NCI-H2227 treated with DMSO at 0.1 percent for 48 hours (cell line): ENCODE data around the gene COL12A1.

Source experiments
- DNase-seq: peaks from one replicate; lab custom pipeline; 2025; lab: John Stamatoyannopoulos, UW

Gene COL12A1

DNA sequence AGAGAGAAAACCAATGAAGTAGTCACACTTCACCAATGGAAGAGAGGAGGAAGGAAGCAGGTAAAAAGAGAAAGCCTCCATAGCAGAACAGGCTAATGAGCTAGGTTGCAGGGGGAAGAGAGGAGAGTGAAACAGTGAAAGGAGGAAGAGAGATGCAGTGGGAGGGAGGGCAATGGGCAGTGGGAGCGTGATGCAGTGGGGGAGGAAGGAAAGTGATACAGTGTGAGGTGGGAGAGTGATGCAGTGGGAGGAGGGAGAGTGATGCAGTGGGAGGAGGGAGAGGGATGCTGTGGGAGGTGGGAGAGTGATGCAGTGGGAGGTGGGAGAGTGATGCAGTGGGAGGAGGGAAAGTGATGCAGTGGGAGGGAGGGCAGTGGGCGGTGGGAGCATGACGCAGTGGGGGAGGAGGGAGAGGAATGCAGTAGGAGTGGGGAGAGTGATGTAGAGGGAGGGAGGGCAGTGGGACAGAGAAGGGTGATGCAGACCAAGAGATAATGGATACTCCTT lies 29.7 kb downstream of the COL12A1 start:
- DNase-seq: no peak

GRCh38 chr6:75171986-75172385 lies 33.9 kb downstream of the COL12A1 start:
- no peak for DNase-seq

GRCh38 chr6:75171567-75171966 lies 34.3 kb downstream of the COL12A1 start:
- DNase-seq: no peak

GRCh38 chr6:75170691-75171560 lies 34.9 kb downstream of the COL12A1 start:
- DNase-seq: no peak

- DNase-seq: no peak
Measured at GRCh38 chr6:75169689-75170586, 35.9 kb downstream of the COL12A1 start.

- DNase-seq: no peak
Measured at GRCh38 chr6:75167851-75168250, 38.0 kb downstream of the COL12A1 start.

DNA sequence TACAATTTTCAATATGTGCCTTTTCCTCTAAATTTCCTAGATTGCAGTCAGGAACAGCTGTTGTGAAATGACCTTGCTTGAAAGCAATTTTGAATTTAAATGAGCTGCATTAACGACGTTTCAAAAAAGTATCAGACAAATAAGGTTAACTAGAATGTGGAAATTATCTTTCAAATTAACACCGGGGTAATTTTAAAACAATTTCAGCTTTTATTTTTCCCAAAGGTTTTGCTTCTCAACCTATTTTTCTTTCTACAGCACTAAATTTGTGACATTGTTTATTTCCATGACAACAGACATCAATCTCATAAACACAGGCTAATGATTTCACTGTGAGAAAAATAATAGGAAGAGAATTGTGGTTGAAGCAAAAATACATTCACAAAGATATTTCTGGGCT lies 38.5 kb downstream of the COL12A1 start:
- no peak for DNase-seq

DNA sequence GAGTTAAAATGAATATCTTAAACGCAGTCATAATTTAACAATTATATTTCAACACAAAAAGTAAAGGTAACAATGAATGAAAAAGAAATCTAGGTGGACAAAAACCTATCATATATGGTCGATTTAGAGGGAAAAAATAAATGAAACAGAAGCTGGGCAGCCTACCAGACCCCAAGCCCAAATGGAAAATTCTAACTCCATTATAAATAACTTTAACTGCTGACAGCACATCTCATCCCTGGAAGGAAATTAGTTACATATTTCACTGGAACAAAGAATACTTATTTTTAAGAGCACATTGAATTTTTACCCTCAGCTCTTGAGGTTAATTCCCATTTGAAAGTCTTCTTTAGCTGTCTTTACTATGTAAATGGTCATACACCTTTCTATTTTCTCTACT lies 39.1 kb downstream of the COL12A1 start:
- no peak for DNase-seq

DNA sequence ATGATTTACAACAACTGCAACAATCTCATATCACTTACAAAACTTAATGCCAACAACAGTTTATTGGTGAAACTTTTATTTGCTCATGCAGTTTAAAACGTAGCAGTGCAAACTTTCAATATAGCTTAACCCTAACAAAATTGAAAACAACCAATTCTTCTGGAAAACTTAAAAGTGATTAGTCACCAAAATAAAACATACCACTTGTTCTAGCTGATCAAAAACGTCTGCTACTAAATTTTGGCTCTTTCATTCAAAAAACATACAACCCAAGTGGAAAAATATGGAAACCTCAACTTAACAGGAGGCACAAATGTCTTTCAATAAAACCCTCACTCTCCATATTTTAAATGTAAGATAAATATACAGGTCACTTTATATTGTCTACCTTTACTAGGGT lies 39.6 kb downstream of the COL12A1 start:
- no peak for DNase-seq

- no peak for DNase-seq
Measured at GRCh38 chr6:75158176-75158575, 47.7 kb downstream of the COL12A1 start.

DNA sequence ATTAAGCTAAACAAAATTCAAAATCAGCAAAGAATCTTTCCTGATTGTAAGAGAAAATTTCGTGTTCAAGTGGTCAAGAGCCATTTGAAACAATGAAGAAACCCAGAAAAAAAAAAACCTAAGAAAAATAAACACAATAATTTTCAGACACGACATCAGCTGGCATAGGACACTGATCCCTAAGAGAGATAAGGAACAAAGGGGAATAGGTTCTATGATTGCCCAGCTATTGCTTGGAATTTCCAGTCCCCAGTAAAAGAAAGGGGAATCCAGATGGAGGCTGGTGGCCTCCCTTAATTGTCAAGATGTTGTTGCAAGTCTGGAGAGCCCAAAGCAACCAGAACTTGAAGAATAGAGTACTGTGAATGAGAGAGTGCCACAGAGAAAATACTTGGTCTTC lies 48.5 kb downstream of the COL12A1 start:
- DNase-seq: no peak

DNA sequence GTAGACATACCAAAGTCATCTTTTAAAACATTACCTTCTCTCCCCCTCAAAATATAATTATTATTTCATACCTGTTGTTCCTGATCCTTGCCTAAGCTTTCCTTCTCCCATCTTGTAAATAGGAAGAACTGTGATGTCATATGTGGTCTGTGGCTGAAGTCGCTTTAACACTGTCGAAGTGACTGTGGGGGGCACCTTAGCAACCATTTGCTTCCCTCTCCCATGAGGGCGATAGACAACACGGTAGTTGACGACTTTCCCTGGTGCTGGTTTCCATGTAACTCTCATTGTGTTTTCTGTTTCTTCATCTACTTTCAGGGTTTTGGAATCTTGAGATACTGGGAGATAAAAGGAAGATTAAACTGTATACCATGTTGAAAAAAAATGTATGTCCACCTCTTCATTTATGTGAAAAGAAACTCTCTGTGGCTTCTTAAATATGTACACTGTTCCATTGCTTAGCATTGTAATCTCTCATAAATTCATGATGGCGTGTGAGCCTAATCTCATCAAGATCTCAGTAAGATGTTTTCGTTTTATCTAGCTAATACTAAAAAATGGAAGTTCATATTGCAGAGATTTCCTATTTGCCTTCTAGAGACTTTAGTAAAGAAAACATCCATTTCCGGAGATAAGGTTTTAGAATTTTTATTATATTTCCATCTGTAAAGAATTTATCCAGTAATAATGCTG lies 49.5 kb downstream of the COL12A1 start:
- DNase-seq: no peak

- no peak for DNase-seq
Measured at GRCh38 chr6:75155631-75156030, 50.2 kb downstream of the COL12A1 start.

DNA sequence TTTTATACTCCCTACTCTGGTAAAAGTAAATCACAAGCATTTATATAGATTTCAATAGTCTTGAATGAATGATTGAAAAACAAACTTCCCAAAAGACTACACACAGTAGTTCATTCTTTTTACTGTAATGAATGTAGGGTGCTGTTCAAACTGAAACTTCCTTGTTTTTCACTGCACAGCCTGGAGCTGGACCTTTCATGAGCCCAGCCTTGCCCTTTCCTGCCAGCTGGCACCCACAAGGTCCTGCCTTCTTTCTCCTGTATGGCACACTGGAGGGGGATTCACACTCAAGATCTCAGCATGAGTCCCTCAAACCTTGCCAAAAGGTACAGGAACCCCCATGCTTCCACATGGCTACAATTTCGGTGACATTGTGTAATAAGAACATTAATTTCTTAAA lies 50.9 kb downstream of the COL12A1 start:
- no peak for DNase-seq

- no peak for DNase-seq
Measured at GRCh38 chr6:75150685-75151412, 55.0 kb downstream of the COL12A1 start.

DNA sequence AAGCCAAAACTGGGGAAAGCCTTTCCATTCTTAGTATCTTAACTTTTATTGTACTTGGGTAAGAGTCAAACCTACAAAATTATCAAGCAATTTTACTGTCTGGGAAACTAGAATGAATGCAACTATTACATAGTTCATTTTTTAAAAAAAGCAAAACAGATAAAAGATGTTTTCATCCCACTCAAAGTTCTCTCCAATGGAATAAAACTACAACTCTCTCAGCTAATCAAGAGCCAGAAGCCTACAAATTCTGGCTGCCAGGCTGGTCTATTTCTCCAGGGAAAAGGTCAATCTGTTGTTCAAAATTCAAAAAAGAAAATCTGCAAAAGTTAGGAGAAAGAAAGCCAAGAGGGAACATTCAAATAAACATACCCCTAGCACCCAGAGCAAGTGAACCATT lies 56.2 kb downstream of the COL12A1 start:
- DNase-seq: no peak

GRCh38 chr6:75149240-75149639 lies 56.6 kb downstream of the COL12A1 start:
- DNase-seq: no peak

DNA sequence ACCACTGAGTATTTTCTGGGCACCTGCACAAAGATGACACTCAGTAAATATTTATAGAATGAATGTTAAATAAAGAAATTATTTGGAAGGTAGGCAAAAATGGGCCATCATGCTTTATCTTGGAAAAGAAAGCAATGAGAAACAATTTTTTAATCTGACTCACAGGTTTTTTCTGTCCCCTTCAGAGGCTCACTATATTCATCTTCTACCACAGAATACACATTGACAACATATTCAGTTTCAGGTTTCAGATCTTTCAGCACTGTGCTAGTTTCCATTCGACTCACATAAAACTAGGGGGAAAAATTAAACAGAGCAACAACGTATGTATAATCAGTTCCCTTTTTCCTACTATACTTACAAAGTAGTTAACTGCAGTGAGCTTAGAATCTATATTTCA lies 58.3 kb downstream of the COL12A1 start:
- no peak for DNase-seq

DNA sequence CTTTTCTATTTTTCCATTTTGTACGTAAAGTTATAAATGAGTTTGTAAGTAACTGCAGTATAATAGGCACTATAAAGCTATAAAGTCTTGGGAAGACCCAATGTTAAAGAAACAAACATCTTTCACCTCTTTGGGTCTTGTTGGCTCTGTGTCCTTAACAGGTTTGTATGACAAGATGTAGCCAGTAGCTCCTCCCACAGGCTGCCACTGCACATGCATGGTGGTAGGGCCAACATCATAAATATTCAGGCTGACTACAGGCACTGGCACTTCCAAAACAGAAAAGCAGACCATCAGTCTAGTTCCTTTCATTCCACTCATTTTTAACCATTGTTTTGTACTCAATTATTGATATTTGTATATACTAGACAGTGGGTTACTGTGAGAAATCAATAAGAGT lies 59.9 kb downstream of the COL12A1 start:
- no peak for DNase-seq

- no peak for DNase-seq
Measured at GRCh38 chr6:75145211-75145610, 60.6 kb downstream of the COL12A1 start.

- DNase-seq: no peak
Measured at GRCh38 chr6:75144386-75144785, 61.5 kb downstream of the COL12A1 start.

DNA sequence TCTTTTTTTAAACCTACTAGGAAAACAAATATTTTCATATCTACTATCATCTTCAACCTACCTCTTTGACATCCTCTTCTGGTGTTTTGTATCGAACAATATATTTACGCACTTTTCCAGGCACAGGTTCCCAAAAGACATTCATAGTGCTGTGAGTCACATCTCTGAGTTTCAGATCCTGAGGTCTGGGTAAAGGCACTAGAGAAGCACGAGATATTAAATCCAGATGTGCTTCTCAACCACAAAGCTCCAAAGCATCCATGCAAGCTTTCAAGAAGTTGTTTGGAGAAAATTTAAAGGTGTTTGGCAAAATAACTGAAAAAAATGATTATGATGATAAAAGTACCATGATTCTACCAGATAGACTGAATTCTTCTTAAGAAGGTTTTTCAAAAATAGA lies 62.7 kb downstream of the COL12A1 start:
- no peak for DNase-seq
